ENCODE data around the gene MORN1.

The MORN1 gene

GRCh38 chr1:2320760-2321667, 70.3 kb downstream of the MORN1 start:
- H3K4me3 ChIP-seq (ENCODE audit: control insufficient read depth, low read depth, low read length) = no peak overlapping the region
- DNase-seq (ENCODE audit: low read depth) = no peak
- no peak for TF ChIP-seq CTCF (conservative IDR thresholded peaks at IDR 0.05; ENCODE audit: control insufficient read depth, insufficient read depth, low read depth, low read length)

GRCh38 chr1:2320006-2320405, 71.3 kb downstream of the MORN1 start:
- DNase-seq (ENCODE audit: low read depth) = no peak
- TF ChIP-seq CTCF (conservative IDR thresholded peaks at IDR 0.05; ENCODE audit: control insufficient read depth, insufficient read depth, low read depth, low read length) = no peak
- no peak overlapping the region for H3K4me3 ChIP-seq (ENCODE audit: control insufficient read depth, low read depth, low read length)

GRCh38 chr1:2319291-2319690, 72.1 kb downstream of the MORN1 start:
- TF ChIP-seq CTCF (conservative IDR thresholded peaks at IDR 0.05; ENCODE audit: control insufficient read depth, insufficient read depth, low read depth, low read length) = no peak
- no peak overlapping the region for H3K4me3 ChIP-seq (ENCODE audit: control insufficient read depth, low read depth, low read length)
- DNase-seq (ENCODE audit: low read depth) = no peak

- TF ChIP-seq CTCF (conservative IDR thresholded peaks at IDR 0.05; ENCODE audit: control insufficient read depth, insufficient read depth, low read depth, low read length) = no peak
- no peak overlapping the region for H3K4me3 ChIP-seq (ENCODE audit: control insufficient read depth, low read depth, low read length)
- no peak for DNase-seq (ENCODE audit: low read depth)
Observed at GRCh38 chr1:2318314-2319278, 72.8 kb downstream of the MORN1 start.

- H3K4me3 ChIP-seq (ENCODE audit: control insufficient read depth, low read depth, low read length) = no peak overlapping the region
- TF ChIP-seq CTCF (conservative IDR thresholded peaks at IDR 0.05; ENCODE audit: control insufficient read depth, insufficient read depth, low read depth, low read length) = no peak
- DNase-seq (ENCODE audit: low read depth) = no peak
Observed at GRCh38 chr1:2317230-2318065, 73.9 kb downstream of the MORN1 start.

- DNase-seq (ENCODE audit: low read depth) = no peak
- TF ChIP-seq CTCF (conservative IDR thresholded peaks at IDR 0.05; ENCODE audit: control insufficient read depth, insufficient read depth, low read depth, low read length) = no peak
- H3K4me3 ChIP-seq (ENCODE audit: control insufficient read depth, low read depth, low read length) = no peak overlapping the region
Observed at GRCh38 chr1:2316451-2316961, 74.8 kb downstream of the MORN1 start.
